SU-DHL-6 (cell line): ENCODE results near the gene NR2F1-AS1.

ENCODE experiments used
- H2AFZ ChIP-seq: fragments of 200-600 bp; sonication (generic); 2 replicates; pipeline ENCODE4 v1.6.1; 2014; ENCODE audit warnings: low read depth, mild to moderate bottlenecking, moderate library complexity, mixed read lengths, antibody characterized with exemption, low read length; ENCODE audit not compliant: severe bottlenecking
- H3F3A ChIP-seq: fragments of 200-600 bp; shearing (Covaris generic); 2 replicates; pipeline ENCODE4 v1.6.0; 2016; ENCODE audit warnings: antibody characterized with exemption, mild to moderate bottlenecking; ENCODE audit not compliant: insufficient read depth
- H3K27ac ChIP-seq: fragments of 200-600 bp; sonication (generic); 2 replicates; pipeline ENCODE4 v1.5.1; 2016; ENCODE audit warnings: low read depth, mild to moderate bottlenecking, low read length, moderate library complexity, mixed read lengths
- H3K27me3 ChIP-seq: fragments of 200-600 bp; sonication (generic), shearing (Covaris generic); 2 replicates; pipeline ENCODE4 v1.6.0; 2014; ENCODE audit warnings: mild to moderate bottlenecking, low read length
- H3K36me3 ChIP-seq: fragments of 200-600 bp; sonication (generic); 2 replicates; pipeline ENCODE4 v1.6.1; 2014; ENCODE audit warnings: mild to moderate bottlenecking, low read length, mixed read lengths
- H3K4me2 ChIP-seq: fragments of 300-600, 200-600 bp; shearing (Covaris generic), sonication (generic); 2 replicates; pipeline ENCODE4 v1.6.0; 2014; ENCODE audit warnings: low read length, low read depth, mild to moderate bottlenecking; ENCODE audit not compliant: poor library complexity, severe bottlenecking
- H3K4me3 ChIP-seq: fragments of 200-600 bp; sonication (generic); 2 replicates; pipeline ENCODE4 v1.5.1; 2014; ENCODE audit warnings: antibody characterized with exemption, low read length, mild to moderate bottlenecking, mixed read lengths; ENCODE audit not compliant: insufficient read depth, poor library complexity, severe bottlenecking
- H3K79me2 ChIP-seq: fragments of 200-600 bp; sonication (generic); 2 replicates; pipeline ENCODE4 v1.6.1; 2014; ENCODE audit warnings: mild to moderate bottlenecking, low read length, moderate library complexity; ENCODE audit not compliant: insufficient read depth
- H3K9ac ChIP-seq: fragments of 200-600 bp; sonication (generic); 2 replicates; pipeline ENCODE4 v1.7.0; 2014; ENCODE audit warnings: mild to moderate bottlenecking, low read length
- H3K9me2 ChIP-seq: fragments of 200-600 bp; sonication (generic); replicated peaks from 2 replicates; pipeline ENCODE4 v1.6.1; 2014; ENCODE audit warnings: low read length; ENCODE audit not compliant: insufficient read depth
- H3K9me3 ChIP-seq: fragments of 200-600 bp; sonication (generic); 2 replicates; pipeline ENCODE4 v1.6.1; 2014; ENCODE audit warnings: low read length, mixed read lengths; ENCODE audit not compliant: insufficient read depth
- H4K20me1 ChIP-seq: fragments of 200-600 bp; sonication (generic); 2 replicates; pipeline ENCODE4 v1.6.1; 2014; ENCODE audit warnings: low read depth, mild to moderate bottlenecking, antibody characterized with exemption, low read length, moderate library complexity, mixed read lengths
- EZH2phosphoT487 ChIP-seq: fragments of 200-600 bp; sonication (generic), shearing (Covaris generic); conservative IDR thresholded peaks from 2 replicates; pipeline ENCODE4 v1.6.1; 2018; ENCODE audit warnings: mild to moderate bottlenecking, antibody characterized with exemption, low read length, moderate library complexity, mixed read lengths
- TF ChIP-seq, protein P1 (sequence below): fragments of 200-600 bp; sonication (generic); IDR thresholded peaks from one replicate; pipeline ENCODE4 v1.5.1; 2017; ENCODE audit warnings: antibody characterized with exemption, mild to moderate bottlenecking, low read length, moderate library complexity; ENCODE audit not compliant: insufficient read depth, poor library complexity, severe bottlenecking

Gene NR2F1-AS1

DNA sequence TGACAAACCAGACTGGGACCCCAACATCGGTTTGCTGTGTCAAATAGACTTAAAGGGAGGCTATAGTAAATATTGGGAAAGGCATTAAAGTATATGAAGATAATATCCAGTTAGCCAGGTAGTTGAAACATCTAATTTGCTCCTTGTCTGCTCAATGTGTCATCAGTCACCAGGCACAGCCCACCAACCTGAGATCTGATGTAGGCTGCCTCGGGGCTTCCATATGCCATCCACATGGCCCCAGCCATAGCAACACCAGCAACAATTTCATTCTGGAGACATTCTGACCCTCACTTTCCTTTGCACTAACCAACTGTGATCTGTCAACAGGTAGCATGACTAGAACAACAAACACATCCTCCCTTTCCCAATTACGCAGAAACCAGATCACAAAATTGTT lies 196.0 kb downstream of the NR2F1-AS1 start:
- TF ChIP-seq EZH2phosphoT487, result no peak
- TF ChIP-seq, protein P1, sequence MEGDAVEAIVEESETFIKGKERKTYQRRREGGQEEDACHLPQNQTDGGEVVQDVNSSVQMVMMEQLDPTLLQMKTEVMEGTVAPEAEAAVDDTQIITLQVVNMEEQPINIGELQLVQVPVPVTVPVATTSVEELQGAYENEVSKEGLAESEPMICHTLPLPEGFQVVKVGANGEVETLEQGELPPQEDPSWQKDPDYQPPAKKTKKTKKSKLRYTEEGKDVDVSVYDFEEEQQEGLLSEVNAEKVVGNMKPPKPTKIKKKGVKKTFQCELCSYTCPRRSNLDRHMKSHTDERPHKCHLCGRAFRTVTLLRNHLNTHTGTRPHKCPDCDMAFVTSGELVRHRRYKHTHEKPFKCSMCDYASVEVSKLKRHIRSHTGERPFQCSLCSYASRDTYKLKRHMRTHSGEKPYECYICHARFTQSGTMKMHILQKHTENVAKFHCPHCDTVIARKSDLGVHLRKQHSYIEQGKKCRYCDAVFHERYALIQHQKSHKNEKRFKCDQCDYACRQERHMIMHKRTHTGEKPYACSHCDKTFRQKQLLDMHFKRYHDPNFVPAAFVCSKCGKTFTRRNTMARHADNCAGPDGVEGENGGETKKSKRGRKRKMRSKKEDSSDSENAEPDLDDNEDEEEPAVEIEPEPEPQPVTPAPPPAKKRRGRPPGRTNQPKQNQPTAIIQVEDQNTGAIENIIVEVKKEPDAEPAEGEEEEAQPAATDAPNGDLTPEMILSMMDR, result no peak

DNA sequence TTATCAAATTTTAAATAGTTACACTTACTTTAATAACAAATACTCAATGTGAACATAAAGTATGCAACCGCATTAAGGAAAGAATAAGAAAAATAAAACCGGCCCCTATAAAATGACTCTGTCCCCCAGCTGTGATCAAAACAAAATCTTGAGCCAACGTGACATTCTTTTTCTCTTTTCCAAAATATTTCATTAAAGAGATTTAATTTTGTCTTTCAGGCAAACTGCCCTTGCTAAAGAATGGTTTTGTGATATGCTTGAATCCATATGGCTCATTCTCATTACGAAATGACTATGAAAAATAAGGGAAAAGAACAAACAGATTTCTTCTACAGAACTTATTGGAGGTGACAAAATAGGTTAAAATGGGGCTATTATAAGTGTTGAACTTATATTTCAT lies 197.0 kb downstream of the NR2F1-AS1 start:
- Histone ChIP-seq H3K79me2 (no peaks in the 10 kb centered on the region), H2AFZ (no peak overlapping the region), H3K4me2 (no peak overlapping the region), H3K36me3 (no peaks in the 10 kb centered on the region), H4K20me1 (no peaks in the 10 kb centered on the region), H3K9me3 (no peaks in the 10 kb centered on the region), H3F3A (no peaks in the 10 kb centered on the region), H3K9me2 (no peaks in the 10 kb centered on the region; the same call in 1 of the 2 replicates), H3K9ac (no peak overlapping the region), H3K27ac (no peak overlapping the region), H3K4me3 (no peak overlapping the region), H3K27me3 (no peaks in the 10 kb centered on the region)
- TF ChIP-seq, protein P1, result no peak
- TF ChIP-seq EZH2phosphoT487, result no peak

More for the DNA sequence above, 196.0 kb downstream of the NR2F1-AS1 start:
- Histone ChIP-seq H3K27ac (no peak overlapping the region), H3K27me3 (no peaks in the 10 kb centered on the region), H3K9me2 (no peaks in the 10 kb centered on the region; the same call in 1 of the 2 replicates), H3K9me3 (no peaks in the 10 kb centered on the region), H4K20me1 (no peaks in the 10 kb centered on the region), H3K79me2 (no peaks in the 10 kb centered on the region), H3F3A (no peaks in the 10 kb centered on the region), H3K9ac (no peak overlapping the region), H3K4me2 (no peak overlapping the region), H3K4me3 (no peak overlapping the region), H3K36me3 (no peaks in the 10 kb centered on the region), H2AFZ (no peak overlapping the region)

DNA sequence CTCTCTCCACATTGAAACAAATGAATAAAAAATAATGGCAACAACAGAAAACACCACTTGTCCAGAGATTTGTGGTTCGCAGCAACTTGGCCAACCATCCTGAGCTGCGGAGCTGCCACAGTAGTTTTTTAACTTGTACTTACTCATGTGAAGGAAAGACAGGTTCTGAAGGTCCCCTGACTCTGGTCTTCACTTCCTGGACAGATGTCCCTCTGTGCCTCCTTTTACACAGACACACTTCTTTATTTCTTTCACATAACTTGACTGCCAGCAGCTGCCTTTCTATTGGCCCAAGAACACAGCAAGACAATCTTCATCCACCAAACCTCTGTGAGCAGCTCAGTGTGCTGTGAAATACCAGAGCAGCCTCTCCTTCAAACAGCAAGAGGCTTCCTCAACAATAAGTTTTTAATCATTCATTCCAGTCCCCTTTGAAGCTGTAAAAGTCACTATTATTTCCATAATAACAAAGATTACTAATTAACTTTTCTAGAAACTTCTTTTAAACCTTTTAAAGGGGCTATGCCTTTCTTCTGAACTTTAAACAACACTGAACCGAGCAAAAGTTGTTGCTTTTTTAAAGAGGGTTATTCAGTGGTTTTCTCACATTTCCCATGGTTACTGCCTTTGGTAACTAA lies 198.7 kb downstream of the NR2F1-AS1 start:
- H3K36me3 ChIP-seq, result no peaks in the 10 kb centered on the region
- H3K79me2 ChIP-seq, result no peaks in the 10 kb centered on the region
- H3K27ac ChIP-seq, result no peak overlapping the region
- H3K27me3 ChIP-seq, result no peaks in the 10 kb centered on the region
- H3K4me3 ChIP-seq, result no peak overlapping the region
- H3K9me3 ChIP-seq, result no peaks in the 10 kb centered on the region
- H2AFZ ChIP-seq, result no peak overlapping the region
- TF ChIP-seq, protein P1, result no peak
- no peak for TF ChIP-seq EZH2phosphoT487
- no peaks in the 10 kb centered on the region for H4K20me1 ChIP-seq
- H3F3A ChIP-seq, result no peaks in the 10 kb centered on the region
- no peaks in the 10 kb centered on the region; the same call in 1 of the 2 replicates for H3K9me2 ChIP-seq
- no peak overlapping the region for H3K4me2 ChIP-seq
- no peak overlapping the region for H3K9ac ChIP-seq
